Measurements from ENCODE around the gene IGSF22.
A peak's percentile ranks its signal among the peaks of the same experiment; 100 is the strongest.

Gene IGSF22

GRCh38 chr11:18743365-18743764 lies 17.4 kb upstream of the IGSF22 start:
- no peak for DNase-seq

GRCh38 chr11:18741783-18742182 lies 15.8 kb upstream of the IGSF22 start:
- no peak for DNase-seq

- no peak for DNase-seq
Observed at GRCh38 chr11:18739685-18740084, 13.7 kb upstream of the IGSF22 start.

- no peak for DNase-seq
Observed at GRCh38 chr11:18737642-18738041, 11.7 kb upstream of the IGSF22 start.

GRCh38 chr11:18736590-18737148 lies 10.7 kb upstream of the IGSF22 start:
- no peak for DNase-seq

GRCh38 chr11:18733202-18733601 lies 7.2 kb upstream of the IGSF22 start:
- no peak for DNase-seq

GRCh38 chr11:18731949-18732821 lies 6.2 kb upstream of the IGSF22 start:
- peak; percentile 49 for DNase-seq

- no peak for DNase-seq
Observed at GRCh38 chr11:18731441-18731840, 5.5 kb upstream of the IGSF22 start.

- DNase-seq: no peak
Observed at GRCh38 chr11:18730020-18730419, 4.0 kb upstream of the IGSF22 start.

- no peak for DNase-seq
Observed at GRCh38 chr11:18729426-18729825, 3.4 kb upstream of the IGSF22 start.

GRCh38 chr11:18728658-18729057 lies 2.7 kb upstream of the IGSF22 start:
- no peak for DNase-seq

GRCh38 chr11:18727479-18728236 lies 1.7 kb upstream of the IGSF22 start:
- peak; percentile 26 for DNase-seq

GRCh38 chr11:18723991-18724390 lies 2.0 kb downstream of the IGSF22 start:
- DNase-seq: no peak

- DNase-seq: no peak
Observed at GRCh38 chr11:18722293-18722637, 3.7 kb downstream of the IGSF22 start.

GRCh38 chr11:18721561-18722292 lies 4.3 kb downstream of the IGSF22 start:
- peak; percentile 33 for DNase-seq

GRCh38 chr11:18720808-18721560 lies 5.0 kb downstream of the IGSF22 start:
- no peak for DNase-seq

GRCh38 chr11:18720091-18720807 lies 5.7 kb downstream of the IGSF22 start:
- no peak for DNase-seq

GRCh38 chr11:18715476-18715875 lies 10.5 kb downstream of the IGSF22 start:
- no peak for DNase-seq

- DNase-seq: no peak
Observed at GRCh38 chr11:18714443-18714780, 11.6 kb downstream of the IGSF22 start.

- no peak for DNase-seq
Observed at GRCh38 chr11:18713646-18714442, 12.1 kb downstream of the IGSF22 start.

GRCh38 chr11:18710545-18710944 lies 15.4 kb downstream of the IGSF22 start:
- no peak for DNase-seq
